Dermis blood vessel endothelial cell (primary cell): ENCODE measurements around the gene IL4. TPM values are rescaled to one million over a fixed set of nuclear protein-coding genes. Genes with fewer than 3 reads are reported as not detected.
A peak's percentile ranks its signal among the peaks of the same experiment; 100 is the strongest.

Experiments used
- DNase-seq: peaks from one replicate; pipeline ENCODE4 v3.0.0; 2010
- total RNA-seq: library from RNA; depleted of rRNA; stranded (reverse); fragments of >200 nt; gene quantifications from 2 replicates; pipeline ENCODE4 v1.2.3, GENCODE V29; 2014

The IL4 gene
- total RNA-seq, 1 donor from 2014 or later: not detected

- no peak for DNase-seq
Observed at GRCh38 chr5:132658381-132659302, 15.1 kb upstream of the IL4 start.

GRCh38 chr5:132659598-132660493 lies 13.9 kb upstream of the IL4 start:
- no peak for DNase-seq

- peak; percentile 14 for DNase-seq
Observed at GRCh38 chr5:132661231-132662003, 12.4 kb upstream of the IL4 start.

GRCh38 chr5:132662004-132662401 lies 11.8 kb upstream of the IL4 start:
- DNase-seq: no peak

GRCh38 chr5:132662925-132663770 lies 10.6 kb upstream of the IL4 start:
- no peak for DNase-seq

GRCh38 chr5:132663771-132664695 lies 9.8 kb upstream of the IL4 start:
- no peak for DNase-seq

GRCh38 chr5:132664696-132665209 lies 9.0 kb upstream of the IL4 start:
- DNase-seq: no peak

GRCh38 chr5:132665574-132666080 lies 8.2 kb upstream of the IL4 start:
- DNase-seq: no peak

GRCh38 chr5:132666310-132667123 lies 7.3 kb upstream of the IL4 start:
- no peak for DNase-seq

- DNase-seq: no peak
Observed at GRCh38 chr5:132667309-132667708, 6.5 kb upstream of the IL4 start.

GRCh38 chr5:132667761-132668705 lies 5.8 kb upstream of the IL4 start:
- no peak for DNase-seq

GRCh38 chr5:132668706-132669454 lies 4.9 kb upstream of the IL4 start:
- DNase-seq: no peak

GRCh38 chr5:132669455-132669820 lies 4.4 kb upstream of the IL4 start:
- no peak for DNase-seq

GRCh38 chr5:132669966-132670882 lies 3.6 kb upstream of the IL4 start:
- DNase-seq: no peak

GRCh38 chr5:132671000-132671399 lies 2.8 kb upstream of the IL4 start:
- DNase-seq: no peak

GRCh38 chr5:132673488-132673887 lies 301 bp upstream of the IL4 start:
- DNase-seq: no peak
